OCI-LY1 (cell line): ENCODE measurements around the gene ANKMY1.

Experiments
- H2AFZ ChIP-seq: fragments of 200-600 bp; sonication (generic), shearing (Covaris generic); 2 replicates; pipeline ENCODE4 v1.6.0; 2014; ENCODE audit warnings: antibody characterized with exemption, mild to moderate bottlenecking, low read length
- H3F3A ChIP-seq: fragments of 200-600 bp; sonication (generic), shearing (Covaris generic); 2 replicates; pipeline ENCODE4 v1.6.0; 2014; ENCODE audit warnings: mild to moderate bottlenecking, antibody characterized with exemption, low read length, moderate library complexity; ENCODE audit not compliant: insufficient read depth
- H3K27ac ChIP-seq: fragments of 200-600 bp; sonication (generic); 2 replicates; pipeline ENCODE4 v1.5.1; 2014; ENCODE audit warnings: low read length, mixed run types, mild to moderate bottlenecking, low read depth; ENCODE audit not compliant: poor library complexity, severe bottlenecking
- H3K27me3 ChIP-seq: fragments of 200-600 bp; sonication (generic); 2 replicates; pipeline ENCODE4 v1.6.0; 2014; ENCODE audit warnings: antibody characterized with exemption, mild to moderate bottlenecking, low read length, moderate library complexity; ENCODE audit not compliant: insufficient read depth
- H3K36me3 ChIP-seq: fragments of 200-600 bp; sonication (generic); 2 replicates; pipeline ENCODE4 v1.6.1; 2014; ENCODE audit warnings: mild to moderate bottlenecking, antibody characterized with exemption, low read length, moderate library complexity, mixed read lengths; ENCODE audit not compliant: insufficient read depth
- H3K4me1 ChIP-seq: fragments of 200-600 bp; sonication (generic); 2 replicates; pipeline ENCODE4 v1.5.1; 2014; ENCODE audit warnings: mild to moderate bottlenecking, low read length, moderate library complexity; ENCODE audit not compliant: insufficient read depth, severe bottlenecking
- H3K4me2 ChIP-seq: fragments of 200-600 bp; sonication (generic), shearing (Covaris generic); 2 replicates; pipeline ENCODE4 v1.6.1; 2014; ENCODE audit warnings: low read length
- H3K4me3 ChIP-seq: fragments of 200-600 bp; sonication (generic); 2 replicates; pipeline ENCODE4 v1.5.1; 2014; ENCODE audit warnings: low read length, low read depth, mild to moderate bottlenecking, mixed read lengths; ENCODE audit not compliant: poor library complexity, severe bottlenecking
- H3K79me2 ChIP-seq: fragments of 200-600 bp; shearing (Covaris generic); 2 replicates; pipeline ENCODE4 v1.6.1; 2016; ENCODE audit warnings: mixed run types, low read length, mixed read lengths; ENCODE audit not compliant: insufficient read depth
- H3K9ac ChIP-seq: fragments of 200-600 bp; sonication (generic), shearing (Covaris generic); 2 replicates; pipeline ENCODE4 v1.6.1; 2014; ENCODE audit warnings: mild to moderate bottlenecking, low read length, mixed read lengths
- H3K9me2 ChIP-seq: fragments of 200-600 bp; sonication (generic), shearing (Covaris generic); 2 replicates; pipeline ENCODE4 v1.6.1; 2014; ENCODE audit warnings: low read depth, mild to moderate bottlenecking, low read length, mixed read lengths
- H3K9me3 ChIP-seq: fragments of 200-600 bp; shearing (Covaris generic); 2 replicates; pipeline ENCODE4 v1.6.1; 2014; ENCODE audit warnings: low read length, mixed read lengths
- H4K20me1 ChIP-seq: fragments of 200-600 bp; sonication (generic), shearing (Covaris generic); 2 replicates; pipeline ENCODE4 v1.6.0; 2016; ENCODE audit warnings: mild to moderate bottlenecking, low read length; ENCODE audit not compliant: insufficient read depth
- EZH2 ChIP-seq: fragments of 200-600 bp; sonication (generic), shearing (Covaris generic); IDR thresholded peaks from 2 replicates; pipeline ENCODE4 v1.8.0; 2017; ENCODE audit warnings: borderline replicate concordance, mixed run types, mild to moderate bottlenecking, antibody characterized with exemption, low read length, moderate library complexity, mixed read lengths
- TF ChIP-seq, protein P1 (sequence below): fragments of 200-600 bp; sonication (generic), shearing (Covaris generic); IDR thresholded peaks from 2 replicates; pipeline ENCODE4 v1.5.1; 2017; ENCODE audit warnings: mild to moderate bottlenecking, antibody characterized with exemption, low read length, moderate library complexity, mixed read lengths

The ANKMY1 gene

DNA sequence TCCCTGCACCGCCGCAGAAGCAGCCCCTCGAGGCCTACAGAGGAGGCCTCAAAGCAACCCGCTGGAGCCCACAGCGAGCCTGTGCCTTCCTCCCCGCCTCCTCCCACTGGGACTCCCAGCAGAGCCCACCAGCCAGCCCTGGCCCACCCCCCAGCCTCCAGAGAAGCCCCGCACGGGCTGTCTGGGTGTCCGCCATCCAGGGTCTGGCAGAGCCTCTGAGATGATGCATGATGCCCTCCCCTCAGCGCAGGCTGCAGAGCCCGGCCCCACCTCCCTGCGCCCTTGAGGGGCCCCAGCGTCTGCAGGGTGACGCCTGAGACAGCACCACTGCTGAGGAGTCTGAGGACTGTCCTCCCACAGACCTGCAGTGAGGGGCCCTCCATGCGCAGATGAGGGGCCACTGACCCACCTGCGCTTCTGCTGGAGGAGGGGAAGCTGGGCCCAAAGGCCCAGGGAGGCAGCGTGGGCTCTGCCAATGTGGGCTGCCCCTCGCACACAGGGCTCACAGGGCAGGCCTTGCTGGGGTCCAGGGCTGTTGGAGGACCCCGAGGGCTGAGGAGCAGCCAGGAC lies 91.1 kb downstream of the ANKMY1 start:
- TF ChIP-seq, protein P1, sequence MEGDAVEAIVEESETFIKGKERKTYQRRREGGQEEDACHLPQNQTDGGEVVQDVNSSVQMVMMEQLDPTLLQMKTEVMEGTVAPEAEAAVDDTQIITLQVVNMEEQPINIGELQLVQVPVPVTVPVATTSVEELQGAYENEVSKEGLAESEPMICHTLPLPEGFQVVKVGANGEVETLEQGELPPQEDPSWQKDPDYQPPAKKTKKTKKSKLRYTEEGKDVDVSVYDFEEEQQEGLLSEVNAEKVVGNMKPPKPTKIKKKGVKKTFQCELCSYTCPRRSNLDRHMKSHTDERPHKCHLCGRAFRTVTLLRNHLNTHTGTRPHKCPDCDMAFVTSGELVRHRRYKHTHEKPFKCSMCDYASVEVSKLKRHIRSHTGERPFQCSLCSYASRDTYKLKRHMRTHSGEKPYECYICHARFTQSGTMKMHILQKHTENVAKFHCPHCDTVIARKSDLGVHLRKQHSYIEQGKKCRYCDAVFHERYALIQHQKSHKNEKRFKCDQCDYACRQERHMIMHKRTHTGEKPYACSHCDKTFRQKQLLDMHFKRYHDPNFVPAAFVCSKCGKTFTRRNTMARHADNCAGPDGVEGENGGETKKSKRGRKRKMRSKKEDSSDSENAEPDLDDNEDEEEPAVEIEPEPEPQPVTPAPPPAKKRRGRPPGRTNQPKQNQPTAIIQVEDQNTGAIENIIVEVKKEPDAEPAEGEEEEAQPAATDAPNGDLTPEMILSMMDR, result no peak
- TF ChIP-seq EZH2, result no peak
- H3K4me1 ChIP-seq, result no peaks in the 10 kb centered on the region
- no peaks in the 10 kb centered on the region for H4K20me1 ChIP-seq
- no peaks in the 10 kb centered on the region for H3K36me3 ChIP-seq
- no peak overlapping the region for H3K4me3 ChIP-seq
- no peaks in the 10 kb centered on the region for H3F3A ChIP-seq
- H3K27me3 ChIP-seq, result no peaks in the 10 kb centered on the region
- H3K79me2 ChIP-seq, result no peaks in the 10 kb centered on the region
- no peak overlapping the region for H2AFZ ChIP-seq
- H3K9ac ChIP-seq, result no peak overlapping the region
- H3K9me3 ChIP-seq, result no peaks in the 10 kb centered on the region
- H3K27ac ChIP-seq, result no peak overlapping the region
- H3K4me2 ChIP-seq, result no peak overlapping the region
- no peaks in the 10 kb centered on the region for H3K9me2 ChIP-seq

DNA sequence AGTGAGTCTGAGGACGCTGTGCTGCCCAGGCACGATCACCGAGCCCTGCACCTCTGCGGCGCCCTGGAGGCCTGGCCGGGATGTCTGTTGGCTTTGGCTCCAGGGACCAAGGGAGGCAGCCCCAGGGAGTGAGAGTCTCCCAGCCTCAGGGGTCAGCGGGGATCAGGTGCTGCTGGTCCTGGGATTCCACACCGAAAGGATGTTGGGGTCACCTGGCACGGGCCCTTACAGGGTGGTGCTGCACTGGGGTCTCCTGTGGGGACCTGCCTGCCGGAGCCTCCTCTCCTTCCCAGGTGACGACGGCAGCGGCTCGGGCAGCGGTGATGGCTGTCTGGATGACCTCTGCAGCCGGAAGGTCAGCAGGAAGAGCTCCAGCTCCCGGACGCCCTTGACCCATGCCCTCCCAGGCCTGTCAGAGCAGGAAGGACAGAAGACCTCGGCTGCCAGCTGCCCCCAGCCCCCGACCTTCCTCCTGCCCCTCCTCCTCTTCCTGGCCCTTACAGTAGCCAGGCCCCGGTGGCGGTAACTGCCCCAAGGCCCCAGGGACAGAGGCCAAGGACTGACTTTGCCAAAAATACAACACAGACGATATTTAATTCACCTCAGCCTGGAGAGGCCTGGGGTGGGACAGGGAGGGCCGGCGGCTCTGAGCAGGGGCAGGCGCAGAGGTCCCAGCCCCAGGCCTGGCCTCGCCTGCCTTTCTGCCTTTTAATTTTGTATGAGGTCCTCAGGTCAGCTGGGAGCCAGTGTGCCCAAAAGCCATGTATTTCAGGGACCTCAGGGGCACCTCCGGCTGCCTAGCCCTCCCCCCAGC lies 91.8 kb downstream of the ANKMY1 start:
- Histone ChIP-seq H3K4me3 (no peak overlapping the region), H3K9me2 (no peaks in the 10 kb centered on the region), H3K9ac (no peak overlapping the region), H3K4me2 (no peak overlapping the region), H3K27ac (no peak overlapping the region), H3K79me2 (no peaks in the 10 kb centered on the region), H3K4me1 (no peaks in the 10 kb centered on the region), H3K9me3 (no peaks in the 10 kb centered on the region), H3K27me3 (no peaks in the 10 kb centered on the region), H4K20me1 (no peaks in the 10 kb centered on the region), H3K36me3 (no peaks in the 10 kb centered on the region), H3F3A (no peaks in the 10 kb centered on the region), H2AFZ (no peak overlapping the region)
- TF ChIP-seq, protein P1, result no peak
- no peak for TF ChIP-seq EZH2

- Histone ChIP-seq H3K4me3 (no peak overlapping the region), H2AFZ (no peak overlapping the region), H3K27me3 (no peaks in the 10 kb centered on the region), H3K27ac (no peak overlapping the region), H3K9me3 (no peaks in the 10 kb centered on the region), H3K9me2 (no peaks in the 10 kb centered on the region), H3K36me3 (no peaks in the 10 kb centered on the region), H3K4me1 (no peaks in the 10 kb centered on the region), H3K79me2 (no peaks in the 10 kb centered on the region), H4K20me1 (no peaks in the 10 kb centered on the region), H3K4me2 (no peak overlapping the region), H3F3A (no peaks in the 10 kb centered on the region), H3K9ac (no peak overlapping the region)
- TF ChIP-seq, protein P1, result no peak
- TF ChIP-seq EZH2, result no peak
Observed at GRCh38 chr2:240465268-240465764, 92.5 kb downstream of the ANKMY1 start.
